Ovary (tissue), 9 donors: ENCODE data around the gene ASB7. TPM values are rescaled to one million over a fixed set of nuclear protein-coding genes. Genes with fewer than 3 reads are reported as not detected.
A peak's percentile ranks its signal among the peaks of the same experiment; 100 is the strongest.

Experiments
- DNase-seq, 5 donors: peaks; one replicate each; pipeline ENCODE4 v3.0.0-alpha.2; 2019 to 2020
- H3K27ac ChIP-seq, 2 donors: fragments of 200-600 bp; one replicate each; pipeline versions ENCODE4 v1.5.1 to v1.8.0; 2019 to 2022
- H3K27me3 ChIP-seq: fragments of 200-600 bp; one replicate; pipeline ENCODE4 v1.8.0; 2022
- H3K36me3 ChIP-seq: fragments of 200-600 bp; sonication (generic); one replicate; pipeline ENCODE4 v1.5.1; 2019
- H3K4me1 ChIP-seq: one replicate; pipeline ENCODE4 v1.8.1; 2013; ENCODE audit warnings: mild to moderate bottlenecking, moderate library complexity; ENCODE audit not compliant: insufficient read depth
- H3K4me3 ChIP-seq: fragments of 200-600 bp; sonication (generic); one replicate; pipeline ENCODE4 v1.5.1; 2017
- H3K9me3 ChIP-seq, 2 donors: fragments of 200-600 bp in 1 of 2; sonication (generic) in 1 of 2; one replicate each; pipeline versions ENCODE4 v1.5.1 to v1.8.1; 2013 to 2019; ENCODE audit warnings: mild to moderate bottlenecking in 1 of 2, moderate library complexity in 1 of 2
- EP300 ChIP-seq: sonication (generic); formaldehyde crosslinking; IDR thresholded peaks from one replicate; pipeline ENCODE4 v1.6.1; 2017; ENCODE audit warnings: antibody characterized with exemption
- POLR2A ChIP-seq: fragments of 450-650 bp; IDR thresholded peaks from one replicate; pipeline ENCODE4 v1.6.1; 2017; ENCODE audit warnings: antibody characterized with exemption, mild to moderate bottlenecking, moderate library complexity
- WGBS, 3 donors: extraction: QIAGEN DNeasy Blood & Tissue Kit in 1 of 3; methylation state at CpG; one replicate each; pipeline versions ENCODE4 v1.1.5 to v1.1.7; 2013 to 2017; 5-methylcytosine and 5-hydroxymethylcytosine counted together
- intact Hi-C, 4 donors: fragments of 100-400 bp; cut with DNase I; formaldehyde crosslinking; loops; one replicate each; pipeline versions ENCODE4 v1.11.0 to v1.15.1; 2022 to 2023
- polyA plus RNA-seq, 2 donors: library from polyadenylated mRNA; stranded (reverse); fragments of 200-250 nt in 1 of 2; fragments of 350-450 nt in 1 of 2; fragmentation: Illumina TruSeq in 1 of 2; extraction: RNeasy Lipid Tissue Mini Kit (QIAGEN cat#74804) in 1 of 2; gene quantifications; one replicate each; pipeline ENCODE4 v1.2.3, GENCODE V29; 2013 to 2014
- total RNA-seq, 7 donors: library from RNA; depleted of rRNA in 2 of 7; stranded (reverse); fragments of >200 nt in 2 of 7; fragmentation: NEBNext Ultra II Directional in 3 of 7; extraction: Animal tissue kit (Norgen Biotek cat#: 25700) in 3 of 7; gene quantifications; one replicate each; pipeline versions ENCODE4 v1.1.0 to v1.2.4, GENCODE V29; 2016 to 2023
- TF ChIP-seq, protein P1 (sequence below), 3 donors: fragments of 450-650 bp in 2 of 3; fragments of 200-600 bp in 1 of 3; IDR thresholded peaks; one replicate each; pipeline versions ENCODE4 v1.5.1 to v1.8.0; 2016 to 2022; ENCODE audit warnings: antibody characterized with exemption in 3 of 3, mild to moderate bottlenecking in 1 of 3
- donor health status: DM: no; HTN: no; CAD: no; lungs with moderate emphysema.
- donor health status: DM: no; HTN: no; CAD: no.
- donor health status: Bipolar disorder and iron deficiency.
- donor health status: DM: yes; HTN: yes; CAD: no.
- donor health status: DM: no; HTN: no; CAD: no.
- donor health status: DM: yes; HTN: yes; CAD: no.

The ASB7 gene
- total and polyA plus RNA-seq, 9 donors: 5.1 to 13.1 (median 10.4) TPM

DNA sequence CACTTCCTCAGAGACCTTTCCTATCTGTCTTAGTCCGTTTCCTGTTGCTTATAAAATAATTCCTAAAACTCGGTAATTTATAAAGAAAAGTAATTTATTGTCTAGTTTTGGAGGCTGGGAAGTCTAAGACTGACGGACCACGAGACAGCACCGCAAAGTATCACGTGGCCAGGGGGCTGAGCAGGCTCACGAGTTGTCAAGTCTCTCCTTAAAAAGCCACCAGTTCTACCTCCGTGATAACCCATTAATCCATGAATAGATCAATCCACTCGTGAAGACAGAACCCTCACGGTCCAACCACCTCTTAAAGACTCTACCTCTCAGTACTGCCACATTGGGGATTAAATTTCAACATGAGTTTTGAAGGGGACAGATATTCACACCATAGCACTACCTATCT is 1.2 kb upstream of the ASB7 start:
- Histone ChIP-seq H3K27ac (no peak overlapping the region), H3K9me3 (no peaks in the 10 kb centered on the region), H3K36me3 (no peaks in the 10 kb centered on the region), H3K27me3 (no peaks in the 10 kb centered on the region), H3K4me3 (peak overlapping the region; percentile 92), H3K4me1 (peaks cover 6% of the 10 kb centered on the region)
- TF ChIP-seq, protein P1, sequence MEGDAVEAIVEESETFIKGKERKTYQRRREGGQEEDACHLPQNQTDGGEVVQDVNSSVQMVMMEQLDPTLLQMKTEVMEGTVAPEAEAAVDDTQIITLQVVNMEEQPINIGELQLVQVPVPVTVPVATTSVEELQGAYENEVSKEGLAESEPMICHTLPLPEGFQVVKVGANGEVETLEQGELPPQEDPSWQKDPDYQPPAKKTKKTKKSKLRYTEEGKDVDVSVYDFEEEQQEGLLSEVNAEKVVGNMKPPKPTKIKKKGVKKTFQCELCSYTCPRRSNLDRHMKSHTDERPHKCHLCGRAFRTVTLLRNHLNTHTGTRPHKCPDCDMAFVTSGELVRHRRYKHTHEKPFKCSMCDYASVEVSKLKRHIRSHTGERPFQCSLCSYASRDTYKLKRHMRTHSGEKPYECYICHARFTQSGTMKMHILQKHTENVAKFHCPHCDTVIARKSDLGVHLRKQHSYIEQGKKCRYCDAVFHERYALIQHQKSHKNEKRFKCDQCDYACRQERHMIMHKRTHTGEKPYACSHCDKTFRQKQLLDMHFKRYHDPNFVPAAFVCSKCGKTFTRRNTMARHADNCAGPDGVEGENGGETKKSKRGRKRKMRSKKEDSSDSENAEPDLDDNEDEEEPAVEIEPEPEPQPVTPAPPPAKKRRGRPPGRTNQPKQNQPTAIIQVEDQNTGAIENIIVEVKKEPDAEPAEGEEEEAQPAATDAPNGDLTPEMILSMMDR (IDR thresholded peaks at IDR 0.05): no peak
- no peak for TF ChIP-seq POLR2A
- no peak for TF ChIP-seq EP300
- WGBS, 3 donors: 1 to 3% (median 1%) methylated on average over 10 of the region's 10 CpGs
- no peak for DNase-seq
- intact Hi-C loops: loop anchor here in 1 of 4 donors (10.0 kb wide), 1 partner anchor 674 kb away; the partner anchor contains the start of gene SELENOS

DNA sequence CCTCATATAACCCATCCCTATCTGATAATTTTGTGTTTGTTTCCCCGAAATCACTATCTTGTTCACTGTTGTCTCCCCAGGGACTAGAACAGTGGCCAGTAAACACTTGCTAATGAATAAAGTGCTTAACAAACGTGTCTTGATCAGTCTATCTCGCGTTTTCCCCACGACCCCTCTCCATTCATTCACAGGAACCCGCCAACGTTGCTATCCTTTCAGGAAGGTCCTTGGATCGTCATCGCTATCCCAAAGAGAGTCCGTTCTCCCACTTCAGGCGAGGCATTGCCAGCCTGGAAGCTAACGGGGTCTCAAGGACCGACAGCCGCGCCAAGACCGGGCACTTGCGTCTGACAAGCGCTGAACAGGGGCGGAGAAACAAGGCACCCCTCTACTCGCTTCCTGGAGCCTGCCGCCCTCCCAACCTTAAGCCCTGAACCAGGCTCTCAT is 749 bp upstream of the ASB7 start:
- Histone ChIP-seq H3K9me3 (no peaks in the 10 kb centered on the region), H3K36me3 (no peaks in the 10 kb centered on the region), H3K4me1 (peaks cover 6% of the 10 kb centered on the region), H3K4me3 (peak overlapping the region; percentile 92), H3K27me3 (no peaks in the 10 kb centered on the region), H3K27ac (peak overlapping the region in 1 of 2 donors; percentile 25)
- intact Hi-C loops: loop anchor here in 1 of 4 donors (10.0 kb wide), 1 partner anchor 673 kb away; the partner anchor contains the start of gene SELENOS
- DNase-seq: no peak
- TF ChIP-seq POLR2A (peak; percentile 29), EP300 (no peak)
- TF ChIP-seq, protein P1 (IDR thresholded peaks at IDR 0.05): no peak
- WGBS, 3 donors: 0% methylated on average over 21 of the region's 21 CpGs

DNA sequence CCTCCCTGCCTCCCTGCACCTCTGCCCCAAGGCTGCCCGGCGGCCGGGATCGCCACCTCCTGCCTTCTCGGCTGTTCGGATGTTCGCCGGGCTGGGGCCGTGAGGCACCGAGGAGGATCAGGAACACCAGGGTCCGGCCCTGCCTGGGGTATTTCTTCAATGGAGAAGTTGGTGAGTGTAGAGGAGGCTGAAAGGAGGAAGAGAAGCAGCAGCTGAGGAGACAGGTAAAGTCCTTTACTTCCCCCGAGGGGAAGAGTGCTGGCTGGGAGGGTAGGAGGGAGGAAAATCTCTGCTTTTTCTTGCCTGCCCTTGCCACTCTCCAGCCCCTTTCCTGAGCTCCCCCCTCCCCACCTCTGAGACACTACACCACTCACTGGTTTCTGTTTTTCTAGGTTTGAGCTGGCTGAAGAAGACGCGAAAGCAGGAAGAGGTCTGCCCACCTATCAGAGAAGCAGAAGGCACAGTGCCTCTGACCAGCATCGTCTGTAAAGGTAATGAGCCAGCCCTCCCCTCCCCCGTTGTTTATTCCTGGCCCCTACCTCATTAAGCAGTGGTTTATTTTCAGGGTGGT is 519 bp downstream of the ASB7 start:
- H3K4me1 ChIP-seq: peaks cover 6% of the 10 kb centered on the region
- no peaks in the 10 kb centered on the region for H3K36me3 ChIP-seq
- TF ChIP-seq, protein P1 (IDR thresholded peaks at IDR 0.05): no peak
- TF ChIP-seq POLR2A: no peak
- H3K27ac ChIP-seq: peak overlapping the region; percentile 14 to 78
- H3K4me3 ChIP-seq: peak overlapping the region; percentile 79
- intact Hi-C loops: loop anchor here in 1 of 4 donors (10.0 kb wide), 1 partner anchor 672 kb away; the partner anchor contains the start of gene SELENOS
- 0 to 2% (median 2%) methylated on average over 15 to 16 of the region's 16 CpGs for WGBS, 3 donors
- H3K9me3 ChIP-seq: no peaks in the 10 kb centered on the region
- DNase-seq: peak in 2 of 5 donors; percentile 18 to 30
- no peaks in the 10 kb centered on the region for H3K27me3 ChIP-seq

DNA sequence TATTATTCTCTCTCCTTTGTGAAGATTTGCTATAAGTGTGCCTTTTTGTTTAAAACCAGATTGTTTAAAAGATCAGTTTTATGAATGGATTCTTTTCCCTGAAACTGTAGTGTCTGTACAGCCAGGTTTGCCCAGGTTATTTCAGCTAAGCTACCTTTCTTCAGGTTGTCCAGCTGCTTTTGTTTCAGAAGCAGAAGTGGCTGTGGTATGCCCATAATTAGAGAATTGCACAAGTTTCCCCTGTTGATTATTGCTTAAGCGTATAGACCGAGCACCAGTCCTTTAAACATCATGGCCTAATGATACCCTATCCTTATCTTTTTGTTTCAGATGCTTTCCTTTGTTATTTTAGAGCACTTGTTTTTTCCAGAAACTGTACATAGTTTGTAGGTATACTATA is 10.2 kb downstream of the ASB7 start:
- H3K4me1 ChIP-seq: peaks cover 3% of the 10 kb centered on the region
- intact Hi-C loops: no loop called here
- WGBS, 3 donors: 95 to 98% (median 96%) methylated on average over 2 of the region's 2 CpGs
- H3K36me3 ChIP-seq: no peaks in the 10 kb centered on the region
- no peak overlapping the region for H3K4me3 ChIP-seq
- TF ChIP-seq EP300: no peak
- TF ChIP-seq, protein P1 (IDR thresholded peaks at IDR 0.05): no peak
- no peak for TF ChIP-seq POLR2A
- no peaks in the 10 kb centered on the region for H3K9me3 ChIP-seq
- DNase-seq: no peak
- H3K27ac ChIP-seq: no peak overlapping the region
- H3K27me3 ChIP-seq: no peaks in the 10 kb centered on the region
